IMR-90 (cell line): ENCODE results near the gene KAT7. TPM values are rescaled to one million over a fixed set of nuclear protein-coding genes. Genes with fewer than 3 reads are reported as not detected.

ENCODE experiments used
- ATAC-seq: fragments of 200-7000 bp; cut with Tn5 transposase; 2 replicates; pipeline ENCODE4 v1.9.1; 2020; ENCODE audit warnings: low read depth, mild to moderate bottlenecking, moderate library complexity
- BruUV-seq: library from RNA; stranded (reverse); fragments of 400-500 nt; replicated peaks from 2 replicates; lab custom pipeline; 2021; lab: Mats Ljungman, UMichigan
- CTCF ChIA-PET: fragments of 300-600 bp; formaldehyde crosslinking; extraction: SDS; loops from one replicate; lab custom pipeline; 2021; ENCODE audit warnings: antibody characterized with exemption; lab: Yijun Ruan, JAX
- POLR2A ChIA-PET: fragments of 300-600 bp; sonication (Branson Sonifier 250); formaldehyde crosslinking; loops from one replicate; lab custom pipeline; 2022; ENCODE audit warnings: antibody characterized with exemption; ENCODE audit not compliant: unreplicated experiment; lab: Charles Lee
- DNase-seq: peaks from one replicate; pipeline ENCODE4 v3.0.0; 2013
- H2AFZ ChIP-seq: replicated peaks from 2 replicates; pipeline ENCODE3; 2013; ENCODE audit warnings: low read length, mild to moderate bottlenecking; ENCODE audit not compliant: poor library complexity
- H2AK5ac ChIP-seq: 2 replicates; pipeline ENCODE4 v1.6.1; 2013; ENCODE audit warnings: low read depth, low read length, inconsistent platforms
- H2AK9ac ChIP-seq: replicated peaks from 2 replicates; pipeline ENCODE3; 2013; ENCODE audit warnings: mild to moderate bottlenecking, low read depth, low read length, moderate library complexity; ENCODE audit not compliant: poor library complexity
- H2BK120ac ChIP-seq: 2 replicates; pipeline ENCODE4 v1.6.1; 2013; ENCODE audit warnings: low read depth, low read length, inconsistent platforms
- H2BK15ac ChIP-seq: 3 replicates; pipeline ENCODE4 v1.6.1; 2013; ENCODE audit warnings: low read depth, low read length, inconsistent platforms
- H2BK20ac ChIP-seq: 2 replicates; pipeline ENCODE4 v1.6.1; 2013; ENCODE audit warnings: low read depth, mild to moderate bottlenecking, inconsistent platforms, low read length, moderate library complexity
- H2BK5ac ChIP-seq: 2 replicates; pipeline ENCODE4 v1.6.1; 2013; ENCODE audit warnings: mild to moderate bottlenecking, low read depth, low read length, inconsistent platforms; ENCODE audit not compliant: poor library complexity, severe bottlenecking
- H3K14ac ChIP-seq: replicated peaks from 2 replicates; pipeline ENCODE4 v1.6.1; 2013; ENCODE audit warnings: low read depth, low read length, inconsistent platforms
- H3K18ac ChIP-seq: 2 replicates; pipeline ENCODE4 v1.6.1; 2013; ENCODE audit warnings: low read depth, low read length, control low read depth
- H3K23ac ChIP-seq: 2 replicates; pipeline ENCODE4 v1.6.1; 2013; ENCODE audit warnings: low read depth, low read length, inconsistent platforms
- H3K27ac ChIP-seq: 2 replicates; pipeline ENCODE4 v1.5.1; 2013; ENCODE audit warnings: mild to moderate bottlenecking, control low read depth, low read length; ENCODE audit not compliant: insufficient read depth
- H3K27me3 ChIP-seq: 2 replicates; pipeline ENCODE4 v1.6.1; 2013; ENCODE audit warnings: low read length; ENCODE audit not compliant: control insufficient read depth, insufficient read depth
- H3K36me3 ChIP-seq: 2 replicates; pipeline ENCODE4 v1.6.1; 2013; ENCODE audit warnings: low read length, mixed read lengths; ENCODE audit not compliant: control insufficient read depth, insufficient read depth
- H3K4ac ChIP-seq: 2 replicates; pipeline ENCODE4 v1.6.1; 2013; ENCODE audit warnings: low read depth, low read length, inconsistent platforms
- H3K4me1 ChIP-seq: 2 replicates; pipeline ENCODE4 v1.6.1; 2013; ENCODE audit warnings: low read length, mixed read lengths; ENCODE audit not compliant: control insufficient read depth, insufficient read depth
- H3K4me2 ChIP-seq: 2 replicates; pipeline ENCODE4 v1.6.1; 2013; ENCODE audit warnings: low read depth, mild to moderate bottlenecking, control low read depth, low read length, moderate library complexity
- H3K4me3 ChIP-seq: 2 replicates; pipeline ENCODE4 v1.5.1; 2013; ENCODE audit warnings: low read depth, mild to moderate bottlenecking, control low read depth, low read length, moderate library complexity; ENCODE audit not compliant: insufficient read depth
- H3K56ac ChIP-seq: 2 replicates; pipeline ENCODE4 v1.6.1; 2013; ENCODE audit warnings: low read length, inconsistent platforms; ENCODE audit not compliant: insufficient read depth; ENCODE audit errors: extremely low read depth
- H3K79me1 ChIP-seq, 2 experiments: 2 replicates each; pipeline ENCODE4 v1.6.1; 2013; ENCODE audit warnings: low read length in 2 of 2, inconsistent platforms in 1 of 2, low read depth in 1 of 2
- H3K9ac ChIP-seq: 2 replicates; pipeline ENCODE4 v1.6.1; 2013; ENCODE audit warnings: low read depth, low read length, control low read depth
- H3K9me1 ChIP-seq: 2 replicates; pipeline ENCODE4 v1.6.1; 2013; ENCODE audit warnings: low read length, inconsistent platforms; ENCODE audit not compliant: insufficient read depth
- H3K9me3 ChIP-seq: 2 replicates; pipeline ENCODE4 v1.6.1; 2013; ENCODE audit warnings: low read length; ENCODE audit not compliant: control insufficient read depth, insufficient read depth
- H4K20me1 ChIP-seq: 2 replicates; pipeline ENCODE4 v1.6.1; 2013; ENCODE audit warnings: low read length, inconsistent platforms; ENCODE audit not compliant: insufficient read depth
- H4K5ac ChIP-seq: 2 replicates; pipeline ENCODE4 v1.6.1; 2013; ENCODE audit warnings: mild to moderate bottlenecking, low read depth, low read length, control low read depth
- H4K8ac ChIP-seq, 2 experiments: 2 replicates each; pipeline ENCODE4 v1.6.1; 2013; ENCODE audit warnings: low read depth in 2 of 2, low read length in 2 of 2, control low read depth in 1 of 2, inconsistent platforms in 1 of 2
- H4K91ac ChIP-seq: 2 replicates; pipeline ENCODE4 v1.6.1; 2013; ENCODE audit warnings: low read depth, low read length, inconsistent platforms; ENCODE audit not compliant: insufficient read depth
- RFX5 ChIP-seq: IDR thresholded peaks from 2 replicates; pipeline ENCODE4 v1.8.0; 2012; ENCODE audit warnings: low read depth, mild to moderate bottlenecking, low read length, moderate library complexity
- SMC3 ChIP-seq: fragments of 150-350 bp; IDR thresholded peaks from 2 replicates; pipeline ENCODE4 v1.6.1; 2016; ENCODE audit warnings: low read depth, mild to moderate bottlenecking, antibody characterized with exemption, low read length, moderate library complexity
- WGBS, 2 experiments: methylation state at CpG; one replicate each; pipeline versions ENCODE4 v1.1.5 to v1.1.7; 2013; ENCODE audit warnings: missing lambda C conversion rate in 2 of 2; ENCODE audit not compliant: insufficient read length in 1 of 2; ENCODE audit errors: extremely low coverage in 2 of 2; 5-methylcytosine and 5-hydroxymethylcytosine counted together
- dilution Hi-C: fragments of 300-500 bp; cut with HindIII; formaldehyde crosslinking; loops from one replicate; pipeline ENCODE4 v1.14.3; 2018; ENCODE audit warnings: low sequenced_read_pairs; ENCODE audit not compliant: unreplicated experiment
- in situ Hi-C: fragments of 300-500 bp; cut with MboI; formaldehyde crosslinking; loops from 3 replicates; pipeline ENCODE4 v1.14.3; 2019; ENCODE audit warnings: low sequenced_read_pairs, inconsistent platforms, mixed read lengths
- intact Hi-C: fragments of 100-400 bp; cut with micrococcal nuclease; formaldehyde crosslinking; loops from 2 replicates; pipeline ENCODE4 v1.10.0; 2022
- polyA plus RNA-seq, 3 experiments: library from polyadenylated mRNA; depleted of rRNA; stranded (reverse); fragments of >200 nt; gene quantifications; 2 replicates each; pipeline ENCODE4 v1.2.3, GENCODE V29; 2012; ENCODE audit warnings: low replicate concordance in 1 of 3
- total RNA-seq: library from RNA; depleted of rRNA; stranded (reverse); fragments of >200 nt; gene quantifications from 2 replicates; pipeline ENCODE4 v1.2.3, GENCODE V29; 2012

The KAT7 gene
- total and polyA plus RNA-seq, 2 of the 4 experiments (the other 2 are of a cell fraction) = 16.9 to 21.9 TPM

GRCh38 chr17:49759203-49759602 is 29.3 kb upstream of the KAT7 start:
- ChIA-PET CTCF (no interaction called here), POLR2A (no interaction called here)
- H3K36me3 ChIP-seq = no peaks in the 10 kb centered on the region
- no peak overlapping the region for H2AK9ac ChIP-seq
- no peaks in the 10 kb centered on the region for H4K20me1 ChIP-seq
- peaks cover 13% of the 10 kb centered on the region for H3K27me3 ChIP-seq
- no peak overlapping the region for H3K9ac ChIP-seq
- H3K56ac ChIP-seq = no peak overlapping the region
- H2BK120ac ChIP-seq = no peak overlapping the region
- H3K9me1 ChIP-seq = no peaks in the 10 kb centered on the region
- H2BK5ac ChIP-seq = no peak overlapping the region
- WGBS, 2 experiments = 80% methylated on average over 1 of the region's 3 CpGs; no CpG with 5 or more reads in 1 of the 2 experiments
- H4K8ac ChIP-seq = no peak overlapping the region
- no peak overlapping the region for H3K4me3 ChIP-seq
- H3K9me3 ChIP-seq = no peaks in the 10 kb centered on the region
- no peaks in the 10 kb centered on the region for H3K4me1 ChIP-seq
- H2BK15ac ChIP-seq = no peak overlapping the region
- no peak overlapping the region for H3K27ac ChIP-seq
- TF ChIP-seq SMC3 = no peak
- TF ChIP-seq RFX5 = no peak
- H2AK5ac ChIP-seq = no peak overlapping the region
- no peaks in the 10 kb centered on the region for H3K79me1 ChIP-seq
- no peak overlapping the region for H3K14ac ChIP-seq
- no peak overlapping the region for H3K4me2 ChIP-seq
- H3K18ac ChIP-seq = no peak overlapping the region
- no peak for ATAC-seq
- in situ Hi-C loops = no loop called here
- BruUV-seq = no TSS peak
- intact Hi-C loops = no loop called here
- H3K23ac ChIP-seq = no peak overlapping the region
- H2AFZ ChIP-seq = no peak overlapping the region
- H2BK20ac ChIP-seq = no peak overlapping the region
- H3K4ac ChIP-seq = no peak overlapping the region
- no peak for DNase-seq
- dilution Hi-C loops = no loop called here
- H4K5ac ChIP-seq = no peak overlapping the region
- H4K91ac ChIP-seq = no peak overlapping the region
